HG03039 (cell line): ENCODE results near the gene CCDC50.

Experiments
- ATAC-seq: cut with Tn5 transposase; IDR thresholded peaks from one replicate; pipeline ENCODE4 v1.9.1; 2021; ENCODE audit warnings: mild to moderate bottlenecking, moderate library complexity; ENCODE audit not compliant: unreplicated experiment

Gene CCDC50

GRCh38 chr3:191345334-191345733, 16.1 kb downstream of the CCDC50 start:
- ATAC-seq: no peak

GRCh38 chr3:191347228-191347627, 18.0 kb downstream of the CCDC50 start:
- ATAC-seq: no peak

GRCh38 chr3:191348098-191348497, 18.9 kb downstream of the CCDC50 start:
- peak; percentile 57 for ATAC-seq

- no peak for ATAC-seq
These were observed 21.3 kb downstream of the CCDC50 start for GRCh38 chr3:191350396-191351090.

GRCh38 chr3:191352014-191352413, 22.8 kb downstream of the CCDC50 start:
- ATAC-seq: no peak

- no peak for ATAC-seq
These were observed 24.0 kb downstream of the CCDC50 start for GRCh38 chr3:191353022-191353777.

GRCh38 chr3:191355406-191355805, 26.2 kb downstream of the CCDC50 start:
- ATAC-seq: peak; percentile 80

- no peak for ATAC-seq
These were observed 27.6 kb downstream of the CCDC50 start for GRCh38 chr3:191356631-191357439.

GRCh38 chr3:191357909-191358308, 28.7 kb downstream of the CCDC50 start:
- ATAC-seq: no peak

- ATAC-seq: peak; percentile 35
These were observed 29.7 kb downstream of the CCDC50 start for GRCh38 chr3:191358929-191359328.

- ATAC-seq: no peak
These were observed 31.4 kb downstream of the CCDC50 start for GRCh38 chr3:191360620-191361019.

- no peak for ATAC-seq
These were observed 32.3 kb downstream of the CCDC50 start for GRCh38 chr3:191361456-191361855.

- ATAC-seq: no peak
These were observed 32.8 kb downstream of the CCDC50 start for GRCh38 chr3:191362037-191362436.

GRCh38 chr3:191362524-191363090, 33.4 kb downstream of the CCDC50 start:
- no peak for ATAC-seq

- no peak for ATAC-seq
These were observed 34.0 kb downstream of the CCDC50 start for GRCh38 chr3:191363221-191363620.

- no peak for ATAC-seq
These were observed 37.5 kb downstream of the CCDC50 start for GRCh38 chr3:191366675-191367074.

GRCh38 chr3:191368755-191369615, 39.8 kb downstream of the CCDC50 start:
- ATAC-seq: no peak

- ATAC-seq: no peak
These were observed 40.4 kb downstream of the CCDC50 start for GRCh38 chr3:191369616-191370010.

- no peak for ATAC-seq
These were observed 42.9 kb downstream of the CCDC50 start for GRCh38 chr3:191372122-191372521.

GRCh38 chr3:191373327-191373726, 44.1 kb downstream of the CCDC50 start:
- ATAC-seq: no peak
